Suprapubic skin (tissue), 4 donors: ENCODE data around the gene TAS2R7.

Source experiments
- CTCF ChIP-seq, 2 donors: fragments of 200-600 bp in 1 of 2; fragments of 450-650 bp in 1 of 2; sonication (generic) in 1 of 2; IDR thresholded peaks; one replicate each; pipeline ENCODE4 v1.5.1; 2016 to 2019; ENCODE audit warnings: antibody characterized with exemption in 2 of 2, mild to moderate bottlenecking in 1 of 2, moderate library complexity in 1 of 2
- EP300 ChIP-seq: sonication (generic); formaldehyde crosslinking; IDR thresholded peaks from one replicate; pipeline ENCODE4 v1.6.1; 2017; ENCODE audit warnings: antibody characterized with exemption
- POLR2A ChIP-seq, 2 donors: fragments of 450-650 bp; IDR thresholded peaks; one replicate each; pipeline ENCODE4 v1.6.1; 2017; ENCODE audit warnings: antibody characterized with exemption in 2 of 2, mild to moderate bottlenecking in 2 of 2, moderate library complexity in 2 of 2
- POLR2AphosphoS5 ChIP-seq, 3 donors: sonication (generic); formaldehyde crosslinking; IDR thresholded peaks; one replicate each; pipeline ENCODE4 v1.6.1; 2017; ENCODE audit warnings: antibody characterized with exemption in 3 of 3

- TF ChIP-seq POLR2A (IDR thresholded peaks at IDR 0.05) (no peak), CTCF (IDR thresholded peaks at IDR 0.05) (no peak), EP300 (no peak), POLR2AphosphoS5 (IDR thresholded peaks at IDR 0.05) (no peak)
These were observed 48.9 kb upstream of the TAS2R7 start for GRCh38 chr12:10851243-10851858.
